Measurements from ENCODE around the gene DLG2.

DLG2 gene

GRCh38 chr11:83523676-83524075 lies 2103.5 kb downstream of the DLG2 start:
- no peak for DNase-seq

DNA sequence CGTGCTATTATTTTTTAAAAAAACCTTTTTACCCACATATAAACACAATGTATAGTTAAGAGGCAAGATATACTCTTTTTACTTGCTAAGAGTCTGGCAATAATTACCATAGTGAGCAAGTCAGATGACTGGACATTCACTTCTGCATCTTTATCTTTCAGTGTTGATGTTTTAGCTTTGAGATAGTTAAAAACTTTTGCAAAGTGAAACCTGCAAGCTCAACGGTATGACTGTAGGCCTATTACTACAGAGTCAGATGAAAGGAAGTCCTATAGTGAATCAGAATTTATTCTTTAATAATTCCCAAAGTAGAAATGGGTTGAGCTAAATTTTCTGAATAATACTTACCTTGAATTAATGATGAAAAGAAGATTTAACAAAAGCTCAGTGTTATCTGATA lies 2104.2 kb downstream of the DLG2 start:
- DNase-seq, result no peak

DNA sequence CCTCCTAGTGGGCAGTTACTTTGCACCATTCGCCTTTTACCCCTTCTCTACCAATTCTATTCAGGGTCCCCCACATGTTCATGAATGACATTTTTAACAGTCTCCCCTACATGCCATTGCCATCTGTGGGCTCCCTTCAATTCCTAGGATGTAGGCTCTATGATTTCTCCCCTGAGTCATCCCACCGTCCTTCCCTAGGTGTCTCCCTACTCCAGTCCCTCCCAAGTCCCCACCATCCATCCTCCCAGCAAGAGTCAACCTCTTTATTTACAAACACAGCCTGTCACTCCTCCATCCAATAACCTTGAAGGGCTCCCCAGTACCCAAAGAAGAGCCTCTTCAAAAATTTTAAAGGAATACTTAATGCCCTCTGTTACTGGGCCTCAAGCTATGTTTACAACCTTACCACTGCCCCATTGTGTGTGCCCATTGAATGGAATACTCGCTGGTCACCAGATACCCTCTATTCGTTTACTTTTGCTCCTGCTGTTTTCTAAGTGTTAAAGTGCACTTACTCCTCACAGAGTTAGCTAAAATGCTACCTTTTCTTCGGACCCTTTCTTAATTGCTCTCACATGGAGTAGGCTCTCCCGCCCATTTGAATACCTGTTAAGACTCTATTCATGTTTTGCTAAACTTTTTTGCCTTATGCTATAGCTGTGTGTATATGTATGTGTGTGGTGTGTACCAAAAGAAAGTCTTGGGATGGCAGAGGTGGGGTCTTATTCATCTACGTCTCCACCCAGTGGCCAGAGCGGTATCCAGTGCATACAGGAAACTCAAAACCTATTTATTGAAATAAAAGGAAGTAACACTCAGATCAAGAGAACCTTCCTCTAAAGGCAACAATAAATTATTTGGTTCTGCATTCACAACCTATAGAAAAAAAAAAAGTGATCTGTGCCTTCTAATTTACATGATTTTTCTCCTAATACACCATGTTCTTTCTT lies 2105.2 kb downstream of the DLG2 start:
- DNase-seq, result no peak

DNA sequence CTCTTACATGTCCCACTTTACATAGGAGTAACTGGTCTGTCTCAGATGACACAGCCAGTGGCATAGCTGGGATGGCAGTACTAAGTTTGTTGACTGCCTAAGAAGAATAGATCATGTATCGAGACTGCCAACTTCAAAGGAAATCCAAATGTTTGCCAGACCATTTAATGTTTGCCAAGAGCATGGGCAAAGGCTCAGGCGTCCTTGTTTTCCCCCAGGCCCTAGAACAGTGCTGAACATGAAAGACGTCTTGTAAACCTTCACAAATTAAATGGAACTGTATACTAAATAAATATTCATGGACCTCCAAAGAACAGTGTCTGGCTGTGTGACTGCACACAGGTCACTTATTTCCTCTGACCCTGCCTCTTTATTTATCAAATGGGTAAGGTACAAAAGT lies 2106.3 kb downstream of the DLG2 start:
- DNase-seq, result no peak

- no peak for DNase-seq
Observed at GRCh38 chr11:83511646-83512045, 2115.5 kb downstream of the DLG2 start.

GRCh38 chr11:83510530-83511460 lies 2116.3 kb downstream of the DLG2 start:
- DNase-seq, result no peak

GRCh38 chr11:83508804-83509203 lies 2118.3 kb downstream of the DLG2 start:
- DNase-seq, result no peak

DNA sequence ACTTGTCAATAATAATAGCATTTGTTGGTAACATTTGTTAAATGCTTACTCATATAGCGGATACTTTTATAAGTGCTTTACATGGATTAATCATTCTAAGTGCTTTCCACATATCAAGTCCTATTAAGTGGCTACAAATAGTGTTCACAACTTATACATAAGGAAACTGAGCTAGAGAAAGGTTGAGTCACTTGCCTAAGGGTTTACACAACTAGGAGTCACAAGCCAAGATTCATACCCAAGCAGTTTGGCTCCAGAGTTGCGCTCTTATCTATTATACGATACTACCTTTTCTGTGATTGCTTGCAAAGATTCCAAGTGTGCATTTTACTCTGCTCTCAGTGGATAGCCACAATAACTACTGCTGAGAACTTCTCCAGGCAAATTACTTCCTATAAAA lies 2125.1 kb downstream of the DLG2 start:
- no peak for DNase-seq

GRCh38 chr11:83493917-83494316 lies 2133.2 kb downstream of the DLG2 start:
- no peak for DNase-seq

DNA sequence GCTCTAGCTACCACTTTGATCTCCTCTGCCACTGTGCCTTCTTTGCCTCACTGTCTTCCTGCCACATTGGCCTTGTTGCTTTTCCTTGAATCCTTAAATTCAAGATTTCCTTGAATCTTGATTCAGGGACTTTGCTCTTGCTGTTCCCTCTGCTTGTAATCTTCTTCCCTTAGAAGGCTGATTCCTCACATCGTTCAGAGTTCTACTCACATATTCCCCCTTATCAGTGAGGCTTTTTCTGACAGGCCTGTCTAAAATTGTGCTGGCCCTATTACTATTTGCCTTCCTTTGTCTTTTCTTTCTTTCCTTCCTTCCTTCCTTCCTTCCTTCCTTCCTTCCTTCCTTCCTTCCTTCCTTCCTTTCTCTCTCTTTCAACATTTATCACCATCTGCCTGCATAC lies 2134.1 kb downstream of the DLG2 start:
- DNase-seq, result no peak

GRCh38 chr11:83483808-83484207 lies 2143.3 kb downstream of the DLG2 start:
- DNase-seq, result no peak

GRCh38 chr11:83480811-83481210 lies 2146.3 kb downstream of the DLG2 start:
- DNase-seq, result no peak

DNA sequence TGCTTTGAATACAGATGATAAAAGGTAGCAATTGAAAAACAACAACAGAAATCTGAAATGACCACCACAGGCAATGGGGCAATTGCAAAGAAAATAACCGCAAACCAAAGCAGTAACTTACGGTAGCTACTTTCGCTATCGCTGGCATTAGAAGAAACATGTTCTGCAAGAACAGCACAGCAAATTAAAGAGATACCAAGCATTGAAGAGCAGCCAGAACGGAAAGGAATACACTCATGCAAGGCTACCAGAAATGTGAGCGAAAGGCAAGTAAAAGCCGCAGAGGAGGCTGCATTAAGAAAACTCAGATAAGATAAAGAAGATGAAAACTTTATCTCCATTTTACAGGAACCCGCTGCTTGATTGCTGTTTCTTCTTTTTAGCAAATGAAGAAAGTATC lies 2146.9 kb downstream of the DLG2 start:
- DNase-seq, result no peak

GRCh38 chr11:83477772-83478171 lies 2149.4 kb downstream of the DLG2 start:
- DNase-seq, result no peak

GRCh38 chr11:83475760-83476159 lies 2151.4 kb downstream of the DLG2 start:
- DNase-seq, result no peak

- no peak for DNase-seq
Observed at GRCh38 chr11:83473743-83474142, 2153.4 kb downstream of the DLG2 start.

DNA sequence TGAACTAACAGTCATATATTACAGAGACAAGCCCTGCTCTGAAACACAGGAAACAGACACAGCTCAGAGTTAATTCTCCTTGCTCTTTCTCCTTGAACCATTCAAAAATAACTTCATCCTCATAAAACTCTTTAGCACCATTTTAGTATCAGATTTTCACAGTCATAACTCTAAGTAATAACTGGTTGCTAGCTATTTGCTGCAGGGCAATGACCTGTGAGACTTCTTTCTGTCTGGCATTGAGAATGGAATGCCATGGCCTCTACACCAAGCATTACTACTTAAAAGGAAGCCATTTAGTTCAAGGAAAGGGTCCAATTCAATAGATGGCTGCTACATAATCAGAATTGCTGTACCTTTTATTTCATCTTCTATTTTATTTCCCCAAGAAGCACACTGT lies 2154.3 kb downstream of the DLG2 start:
- no peak for DNase-seq

GRCh38 chr11:83471831-83472727 lies 2155.1 kb downstream of the DLG2 start:
- no peak for DNase-seq

GRCh38 chr11:83467837-83468236 lies 2159.3 kb downstream of the DLG2 start:
- no peak for DNase-seq

- no peak for DNase-seq
Observed at GRCh38 chr11:83464160-83464944, 2162.8 kb downstream of the DLG2 start.

GRCh38 chr11:83459798-83460197 lies 2167.3 kb downstream of the DLG2 start:
- DNase-seq, result no peak

DNA sequence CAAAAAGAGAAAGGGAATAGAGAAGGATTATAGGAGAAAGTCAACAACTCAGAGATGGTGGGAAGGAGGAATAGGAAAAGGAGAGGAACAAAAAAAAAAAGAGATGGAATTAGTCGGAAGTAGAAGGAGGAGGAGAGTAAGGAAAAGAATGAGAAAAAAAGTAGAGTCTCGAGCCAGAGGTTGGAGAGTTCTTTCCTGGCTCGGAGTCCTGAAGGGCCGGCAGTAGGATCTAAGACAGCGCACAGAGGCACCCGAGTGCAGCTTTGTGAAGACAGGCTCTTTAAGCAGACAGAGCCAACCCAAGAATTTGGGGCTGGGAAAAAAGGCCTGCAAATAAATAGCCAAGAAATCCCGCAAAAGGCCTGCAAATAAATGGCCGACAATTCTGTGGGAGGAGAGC lies 2170.6 kb downstream of the DLG2 start:
- no peak for DNase-seq

All from midbrain (tissue), 1 donor.